Fibroblast of lung (primary cell): ENCODE measurements around the gene DEPDC5. TPM values are rescaled to one million over a fixed set of nuclear protein-coding genes. Genes with fewer than 3 reads are reported as not detected.
"Not testable (repeated sequence)": the region's sequence is repeated elsewhere in the genome, so short reads cannot be mapped to it uniquely, and the experiment has no call there.

Source experiments
- DNase-seq, 2 donors: peaks; one replicate each; pipeline versions ENCODE4 v3.0.0 to v3.0.0-alpha.2; 2010; ENCODE audit warnings: low read depth in 2 of 2
- H2AFZ ChIP-seq: 2 replicates; pipeline ENCODE4 v1.5.1; 2012; ENCODE audit warnings: low read length, control low read depth, inconsistent platforms
- H3K27ac ChIP-seq: 2 replicates; pipeline ENCODE4 v1.5.1; 2011; ENCODE audit warnings: low read length, control low read depth; ENCODE audit not compliant: insufficient read depth
- H3K27me3 ChIP-seq: 2 replicates; pipeline ENCODE4 v1.5.1; 2011; ENCODE audit warnings: mild to moderate bottlenecking, low read length; ENCODE audit not compliant: control insufficient read depth, insufficient read depth
- H3K36me3 ChIP-seq: 2 replicates; pipeline ENCODE4 v1.5.1; 2011; ENCODE audit warnings: low read length; ENCODE audit not compliant: control insufficient read depth, insufficient read depth
- H3K4me1 ChIP-seq: 2 replicates; pipeline ENCODE4 v1.5.1; 2011; ENCODE audit warnings: low read length; ENCODE audit not compliant: control insufficient read depth, insufficient read depth; ENCODE audit errors: extremely low read depth
- H3K4me2 ChIP-seq: 2 replicates; pipeline ENCODE4 v1.5.1; 2011; ENCODE audit warnings: low read length, control low read depth; ENCODE audit not compliant: insufficient read depth; ENCODE audit errors: extremely low read depth
- H3K4me3 ChIP-seq, 4 experiments: fragments of 200-600 bp in 1 of 4; sonication (generic) in 1 of 4; replicated peaks in 1 of 4; 2 replicates each; pipeline ENCODE4 v1.5.1; 2011 to 2016; ENCODE audit warnings: low read length in 4 of 4, low read depth in 3 of 4, mild to moderate bottlenecking in 3 of 4, control low read depth in 2 of 4, inconsistent platforms in 1 of 4, mixed read lengths in 1 of 4; ENCODE audit not compliant: insufficient read depth in 1 of 4; ENCODE audit errors: control extremely low read depth in 1 of 4
- H3K79me2 ChIP-seq: 2 replicates; pipeline ENCODE4 v1.5.1; 2012; ENCODE audit warnings: mild to moderate bottlenecking, low read length, inconsistent platforms; ENCODE audit not compliant: control insufficient read depth, insufficient read depth
- H3K9ac ChIP-seq: 2 replicates; pipeline ENCODE4 v1.5.1; 2011; ENCODE audit warnings: mild to moderate bottlenecking, low read length, control low read depth; ENCODE audit not compliant: insufficient read depth
- H3K9me3 ChIP-seq: 2 replicates; pipeline ENCODE4 v1.5.1; 2012; ENCODE audit warnings: low read depth, low read length; ENCODE audit not compliant: control insufficient read depth, insufficient read depth
- H4K20me1 ChIP-seq: 2 replicates; pipeline ENCODE4 v1.5.1; 2011; ENCODE audit warnings: low read length; ENCODE audit not compliant: control insufficient read depth, insufficient read depth; ENCODE audit errors: extremely low read depth
- CTCF ChIP-seq, 2 donors: IDR thresholded peaks in 1 of 2; conservative IDR thresholded peaks in 1 of 2; 1 replicate in 1 of 2; 2 replicates in 1 of 2; pipeline ENCODE4 v1.5.1; 2011 to 2012; ENCODE audit warnings: low read length in 2 of 2, control low read depth in 1 of 2, inconsistent platforms in 1 of 2, low read depth in 1 of 2, mild to moderate bottlenecking in 1 of 2
- EZH2 ChIP-seq: IDR thresholded peaks from 2 replicates; pipeline ENCODE4 v1.5.1; 2012; ENCODE audit warnings: low read length, control low read depth, mild to moderate bottlenecking; ENCODE audit errors: missing control alignments
- polyA minus RNA-seq: library from RNA; depleted of rRNA, polyadenylated mRNA; stranded (reverse); fragments of >200 nt; gene quantifications from 2 replicates; pipeline ENCODE4 v1.2.3, GENCODE V29; 2011; ENCODE audit warnings: low replicate concordance
- polyA plus RNA-seq, 2 donors: library from polyadenylated mRNA; depleted of rRNA in 1 of 2; stranded (reverse) in 1 of 2; unstranded in 1 of 2; fragments of >200 nt; gene quantifications; 2 replicates each; pipeline ENCODE4 v1.2.1, GENCODE V29; 2011 to 2012; ENCODE audit warnings: missing spikeins in 1 of 2
- total RNA-seq: library from RNA; depleted of rRNA; stranded (reverse); fragments of >200 nt; gene quantifications from 2 replicates; pipeline ENCODE4 v1.2.1, GENCODE V29; 2014

Gene DEPDC5
- 8.2 and 10.4 TPM in 2 replicates for total RNA-seq
- 9.8 and 10.7 TPM in 2 replicates for polyA plus RNA-seq
- 7.4 and 7.7 TPM in 2 replicates for polyA plus RNA-seq (2012)
- polyA minus RNA-seq = 14.5 and 32.5 TPM in 2 replicates

- H2AFZ ChIP-seq = peak within 1 kb of the TSS; percentile 97
- peaks cover 17% of the 10 kb centered on the region for H3K4me1 ChIP-seq
- peak within 1 kb of the TSS; percentile 88 for H3K27ac ChIP-seq
- peaks cover 13% of the 10 kb centered on the region for H3K79me2 ChIP-seq
- H3K9me3 ChIP-seq = no peaks in the 10 kb centered on the region
- H3K36me3 ChIP-seq = no peaks in the 10 kb centered on the region
- no peaks in the 10 kb centered on the region for H4K20me1 ChIP-seq
- DNase-seq = peak; percentile 90 to 91
- H3K4me2 ChIP-seq = peak within 1 kb of the TSS; percentile 99
- H3K4me3 ChIP-seq = peak within 1 kb of the TSS; percentile 81 to 95 (median 92)
- TF ChIP-seq EZH2 (no peak), CTCF (conservative IDR thresholded peaks at IDR 0.05 in 1 of 2, IDR thresholded peaks at IDR 0.05 in 1 of 2; ENCODE audit: low read depth in 1 of 2, low read length in 2 of 2) (no peak)
- H3K27me3 ChIP-seq = no peaks in the 10 kb centered on the region
- peak within 1 kb of the TSS; percentile 75 for H3K9ac ChIP-seq
Measured at GRCh38 chr22:31753634-31754501, at the start of gene DEPDC5. DEPDC5 (plus strand) TSS chr22:31754019; CDS start chr22:31754922, 903 bp downstream.

- H3K4me1 ChIP-seq = no peaks in the 10 kb centered on the region
- H4K20me1 ChIP-seq = no peaks in the 10 kb centered on the region
- no peak overlapping the region for H3K4me2 ChIP-seq
- H3K27ac ChIP-seq = no peak overlapping the region
- H3K9me3 ChIP-seq = no peaks in the 10 kb centered on the region
- H2AFZ ChIP-seq = no peak overlapping the region
- no peak overlapping the region for H3K9ac ChIP-seq
- H3K79me2 ChIP-seq = no peaks in the 10 kb centered on the region
- no peak overlapping the region for H3K4me3 ChIP-seq
- no peak for DNase-seq
- peaks cover 6% of the 10 kb centered on the region for H3K36me3 ChIP-seq
- TF ChIP-seq EZH2 (no peak), CTCF (conservative IDR thresholded peaks at IDR 0.05 in 1 of 2, IDR thresholded peaks at IDR 0.05 in 1 of 2; ENCODE audit: low read depth in 1 of 2, low read length in 2 of 2) (no peak)
- H3K27me3 ChIP-seq = no peaks in the 10 kb centered on the region
Measured at GRCh38 chr22:31707519-31707918, 46.3 kb upstream of the DEPDC5 start.

GRCh38 chr22:31711226-31711625, 42.6 kb upstream of the DEPDC5 start:
- H4K20me1 ChIP-seq, H3K4me2 ChIP-seq, H2AFZ ChIP-seq, H3K27ac ChIP-seq, H3K4me1 ChIP-seq, H3K4me3 ChIP-seq, H3K79me2 ChIP-seq, H3K27me3 ChIP-seq, H3K9ac ChIP-seq, H3K9me3 ChIP-seq, DNase-seq: not testable (repeated sequence)
- H3K36me3 ChIP-seq = peaks cover 12% of the 10 kb centered on the region
